Activated CD8-positive, alpha-beta memory T cell treated with anti-CD3 and anti-CD28 coated beads, Interleukin-2, amount 50 U/mL, for 24 hours (primary cell): Measurements from ENCODE around the gene CPNE9.
"Not testable (repeated sequence)": the region's sequence is repeated elsewhere in the genome, so short reads cannot be mapped to it uniquely, and the experiment has no call there.

Source experiments
- DNase-seq: peaks from one replicate; pipeline ENCODE4 v3.0.0-alpha.2; 2020; ENCODE audit errors: extremely low read depth

Gene CPNE9

DNA sequence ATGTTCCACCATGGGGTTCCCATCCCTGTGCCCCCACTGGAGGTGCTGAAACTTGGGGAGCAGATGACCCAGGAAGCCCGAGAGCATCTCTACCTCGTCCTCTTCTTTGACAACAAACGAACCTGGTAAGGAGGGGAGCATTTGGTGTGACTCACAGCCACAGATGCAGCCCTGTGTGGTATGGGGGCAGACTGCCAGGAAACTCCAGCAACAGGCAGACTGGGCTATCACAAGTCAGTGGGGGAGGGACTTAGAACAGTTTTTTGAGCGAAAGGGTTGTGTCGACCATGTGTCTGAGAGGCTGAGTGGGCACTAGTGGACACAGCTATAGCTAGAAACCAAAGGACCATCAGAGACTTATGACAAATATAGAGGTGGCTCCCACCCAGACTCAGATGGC is 42.7 kb downstream of the CPNE9 start:
- DNase-seq: no peak

DNA sequence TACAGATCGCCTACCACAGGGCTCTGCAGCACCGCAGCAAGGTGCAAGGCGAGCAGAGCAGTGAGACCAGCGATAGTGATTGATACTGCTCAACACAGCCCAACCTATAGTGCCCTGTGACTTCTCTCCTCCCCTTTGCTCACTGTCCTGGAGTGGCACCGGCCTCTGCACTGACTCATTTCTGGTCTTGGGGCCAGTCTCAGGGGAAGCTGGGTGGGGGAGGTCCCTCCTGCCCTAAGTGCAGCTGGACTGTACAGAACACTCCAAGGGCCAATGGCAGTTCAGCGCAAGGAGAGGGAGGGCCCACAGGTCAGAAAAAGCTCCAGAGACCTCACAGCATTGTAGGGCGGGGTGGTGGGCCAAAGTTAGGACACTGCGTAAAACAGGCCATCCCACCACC is 43.6 kb downstream of the CPNE9 start:
- no peak for DNase-seq

DNA sequence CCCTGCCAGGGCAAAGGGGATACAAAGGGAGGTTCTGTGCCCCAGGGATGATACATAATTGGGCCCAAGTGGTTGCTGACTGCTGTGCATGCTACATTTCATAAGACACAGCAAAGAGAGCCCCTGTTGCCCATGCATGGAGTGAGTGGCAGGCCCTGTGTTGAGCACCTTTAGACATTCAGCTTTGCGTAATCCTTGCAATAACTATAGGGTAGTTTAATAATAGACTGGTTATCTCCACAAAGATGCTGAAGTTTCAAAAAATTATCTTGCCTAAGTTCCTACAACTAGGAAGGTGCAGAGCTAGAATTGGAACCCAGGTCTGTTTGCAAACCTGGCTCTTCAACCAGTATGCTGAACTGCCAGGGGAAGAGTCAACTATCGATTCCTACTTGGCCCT is 44.4 kb downstream of the CPNE9 start:
- DNase-seq: no peak

DNA sequence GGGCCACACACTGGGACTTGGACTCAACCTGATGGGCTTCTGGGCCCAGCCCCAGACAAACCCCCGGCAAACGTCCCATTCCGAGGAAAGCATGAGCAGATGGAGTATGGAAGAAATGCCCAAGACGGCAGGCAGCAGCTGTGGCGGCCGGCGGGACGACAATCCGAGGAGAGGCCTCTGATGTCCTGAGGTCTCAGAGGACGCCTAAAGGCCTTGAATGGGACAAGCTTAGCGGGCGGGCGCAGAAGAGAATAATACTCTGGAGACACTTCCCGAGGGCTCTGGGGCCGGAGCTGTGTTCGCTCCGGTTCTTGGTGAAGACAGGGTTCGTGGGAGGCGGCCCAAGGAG is 45.6 kb downstream of the CPNE9 start:
- no peak for DNase-seq

DNA sequence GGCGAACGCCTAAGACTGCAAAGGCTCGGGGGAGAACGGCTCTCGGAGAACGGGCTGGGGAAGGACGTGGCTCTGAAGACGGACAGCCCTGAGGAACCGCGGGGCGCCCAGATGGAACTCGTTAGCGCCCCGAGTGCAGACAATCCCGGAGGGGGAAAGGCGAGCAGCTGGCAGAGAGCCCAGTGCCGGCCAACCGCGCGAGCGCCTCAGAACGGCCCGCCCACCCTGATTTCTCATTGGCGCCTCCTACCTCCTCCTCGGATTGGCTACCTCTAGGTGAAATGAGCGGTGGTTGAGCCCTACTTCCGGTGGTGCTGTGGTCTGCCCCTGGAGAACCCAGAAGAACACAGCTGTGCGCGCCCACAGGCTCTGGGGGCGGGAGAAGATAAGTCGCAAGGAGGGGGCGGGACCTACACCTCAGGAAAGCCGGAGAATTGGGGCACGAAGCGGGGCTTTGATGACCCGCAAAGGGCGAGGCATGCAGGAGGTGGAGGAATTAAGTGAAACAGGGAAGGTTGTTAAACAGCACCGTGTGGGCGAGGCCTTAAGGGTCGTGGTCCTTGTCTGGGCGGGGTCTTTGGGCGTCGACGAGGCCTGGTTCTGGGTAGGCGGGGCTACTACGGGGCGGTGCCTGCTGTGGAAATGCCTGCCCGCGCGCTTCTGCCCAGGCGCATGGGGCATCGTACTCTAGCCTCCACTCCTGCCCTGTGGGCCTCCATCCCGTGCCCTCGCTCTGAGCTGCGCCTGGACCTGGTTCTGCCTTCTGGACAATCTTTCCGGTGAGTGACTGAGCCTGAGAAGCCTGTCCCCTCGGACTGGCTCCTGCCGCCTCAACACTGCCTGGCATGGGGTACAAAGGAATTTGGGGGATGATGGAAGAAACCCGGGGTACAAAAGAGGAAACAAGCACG is 46.3 kb downstream of the CPNE9 start, which contains the start of gene OGG1:
OGG1 (plus strand) TSS at position 308 of the 911 bp plus-strand sequence; CDS start at position 643, 335 bp downstream.
- DNase-seq: peak; percentile 92

DNA sequence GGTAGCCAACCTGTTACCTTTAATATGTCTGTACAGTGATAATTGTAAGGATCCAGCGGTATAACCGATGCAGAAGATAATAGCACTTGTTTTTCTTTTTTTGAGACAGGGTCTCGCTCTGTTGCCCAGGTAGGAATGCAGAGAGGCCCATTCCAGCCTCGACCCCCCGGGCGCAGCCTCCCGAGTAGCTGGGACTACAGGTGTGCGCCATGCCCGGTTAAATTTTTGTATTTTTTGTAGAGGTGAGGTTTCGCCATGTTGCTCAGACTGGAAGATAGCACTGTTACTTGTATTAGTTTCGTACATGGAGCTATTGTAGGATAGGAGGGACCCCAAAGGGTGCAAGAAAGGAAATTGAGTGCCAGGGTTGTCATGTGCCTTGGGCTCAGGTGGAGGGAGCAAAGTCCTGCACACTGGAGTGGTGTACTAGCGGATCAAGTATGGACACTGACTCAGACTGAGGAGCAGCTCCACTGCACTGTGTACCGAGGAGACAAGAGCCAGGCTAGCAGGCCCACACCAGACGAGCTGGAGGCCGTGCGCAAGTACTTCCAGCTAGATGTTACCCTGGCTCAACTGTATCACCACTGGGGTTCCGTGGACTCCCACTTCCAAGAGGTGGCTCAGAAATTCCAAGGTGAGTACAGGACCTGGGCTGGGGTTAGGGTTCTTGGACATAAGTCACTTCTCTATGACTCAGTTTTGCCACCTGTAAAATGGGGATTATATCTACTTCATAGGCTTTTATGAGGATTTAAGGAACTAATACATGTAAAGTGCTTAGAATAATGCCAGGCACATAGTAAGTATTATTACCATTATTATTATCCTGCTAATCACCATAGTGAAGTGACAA is 47.2 kb downstream of the CPNE9 start:
- DNase-seq: no peak

DNA sequence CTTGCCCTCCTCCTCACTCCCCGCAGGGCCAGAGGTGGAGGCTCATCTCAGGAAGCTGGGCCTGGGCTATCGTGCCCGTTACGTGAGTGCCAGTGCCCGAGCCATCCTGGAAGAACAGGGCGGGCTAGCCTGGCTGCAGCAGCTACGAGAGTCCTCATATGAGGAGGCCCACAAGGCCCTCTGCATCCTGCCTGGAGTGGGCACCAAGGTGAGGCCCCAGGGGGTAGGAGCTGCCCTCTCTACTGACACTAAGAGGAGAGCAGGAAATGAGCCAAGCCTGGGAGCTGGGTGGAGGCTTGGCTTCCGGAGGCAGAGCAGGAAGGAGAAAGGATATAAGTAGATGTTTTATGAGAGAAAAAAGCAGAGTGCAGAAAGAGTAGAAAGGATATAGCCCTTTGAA is 51.0 kb downstream of the CPNE9 start:
- no peak for DNase-seq

DNA sequence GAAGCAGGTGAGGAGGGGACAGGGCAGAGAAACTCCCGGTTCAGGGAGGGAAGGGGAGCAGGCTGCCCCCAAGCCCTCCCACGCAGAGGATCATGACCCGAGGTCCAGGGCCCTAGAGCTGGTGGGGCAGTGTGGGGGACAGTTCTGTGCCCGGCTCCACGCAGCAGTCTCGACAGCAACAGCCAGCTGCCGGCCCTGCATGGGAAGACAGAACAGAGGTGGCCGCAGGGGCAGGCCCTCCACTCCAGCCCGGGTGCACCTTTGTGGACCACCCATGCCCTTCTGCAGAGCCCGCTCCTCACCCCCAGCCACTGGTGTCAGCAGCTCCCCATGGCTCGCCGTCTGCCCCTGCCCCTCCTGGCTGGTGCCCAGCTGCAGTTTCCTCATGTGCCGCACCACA is 53.8 kb downstream of the CPNE9 start:
- DNase-seq: no peak

DNA sequence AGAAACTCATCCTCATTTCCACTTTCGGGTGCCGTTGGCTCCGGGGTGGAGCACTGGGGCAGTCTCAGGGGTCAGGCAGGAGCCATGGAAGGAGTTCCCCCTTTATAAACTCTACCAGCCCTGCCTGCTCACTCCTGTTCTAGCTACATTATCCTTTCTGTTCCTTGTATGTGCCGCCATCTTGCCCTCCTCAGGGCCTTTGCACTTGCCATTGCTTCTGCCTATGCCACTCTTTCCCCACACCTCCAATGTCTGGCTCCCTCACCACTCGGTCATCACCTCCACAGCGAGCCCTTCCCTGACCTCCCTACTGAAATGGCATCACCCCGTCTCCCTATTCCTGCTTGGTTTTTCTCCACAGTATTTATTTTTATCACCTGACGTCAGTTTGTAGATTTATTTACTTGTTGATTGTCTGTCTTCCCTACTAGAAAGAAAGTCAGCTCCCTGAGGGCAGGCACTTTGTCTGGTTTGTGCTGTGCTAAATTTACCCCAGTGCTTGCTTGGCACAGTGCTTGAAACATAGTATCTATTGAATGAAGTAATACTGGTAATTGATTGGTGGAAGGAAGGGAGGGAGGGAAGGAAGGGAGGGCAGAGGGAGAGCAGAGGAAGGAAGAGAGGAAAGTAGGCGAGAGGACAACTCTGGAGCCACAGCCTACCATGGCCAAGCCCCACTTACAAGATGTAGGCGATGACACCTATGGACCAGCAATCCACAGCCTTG is 57.3 kb downstream of the CPNE9 start:
- no peak for DNase-seq

DNA sequence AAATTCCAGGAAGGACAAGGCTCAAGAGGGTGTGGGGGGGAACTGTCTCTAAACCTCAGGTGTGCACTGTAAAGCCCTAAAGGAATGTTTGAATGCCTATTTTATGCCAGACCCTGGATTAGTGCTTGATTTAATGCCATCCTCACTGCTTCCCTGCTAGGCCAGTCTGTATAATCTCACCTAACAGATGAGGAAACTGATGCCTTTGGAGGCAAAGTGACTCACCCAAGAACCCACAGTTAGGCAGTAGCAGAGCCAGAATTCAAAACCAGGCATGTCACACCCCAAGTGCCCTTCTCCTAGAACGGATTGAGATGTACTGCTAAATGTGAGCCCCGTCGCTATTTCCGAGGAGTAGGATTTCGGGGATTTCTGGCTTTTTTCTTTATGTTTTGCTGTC is 58.3 kb downstream of the CPNE9 start:
- DNase-seq: no peak

DNA sequence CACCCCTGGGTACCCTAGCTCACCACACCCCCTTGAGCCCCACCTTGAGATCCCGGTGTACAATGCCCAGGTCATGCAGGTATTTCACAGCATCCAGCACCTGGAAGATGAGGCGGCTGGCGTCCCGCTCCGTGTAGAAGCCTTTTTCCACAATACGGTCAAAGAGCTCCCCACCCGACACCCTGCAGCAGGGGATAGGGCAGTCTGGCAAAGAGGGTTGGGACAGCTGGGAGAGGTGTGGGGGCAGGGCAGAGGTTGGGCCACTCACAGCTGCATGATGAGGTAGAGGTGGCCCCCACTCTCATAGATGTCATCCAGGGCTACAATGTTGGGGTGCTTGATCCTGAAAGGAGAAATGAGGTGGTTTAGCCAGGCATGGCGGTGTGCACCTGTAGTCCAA is 59.2 kb downstream of the CPNE9 start:
- no peak for DNase-seq

DNA sequence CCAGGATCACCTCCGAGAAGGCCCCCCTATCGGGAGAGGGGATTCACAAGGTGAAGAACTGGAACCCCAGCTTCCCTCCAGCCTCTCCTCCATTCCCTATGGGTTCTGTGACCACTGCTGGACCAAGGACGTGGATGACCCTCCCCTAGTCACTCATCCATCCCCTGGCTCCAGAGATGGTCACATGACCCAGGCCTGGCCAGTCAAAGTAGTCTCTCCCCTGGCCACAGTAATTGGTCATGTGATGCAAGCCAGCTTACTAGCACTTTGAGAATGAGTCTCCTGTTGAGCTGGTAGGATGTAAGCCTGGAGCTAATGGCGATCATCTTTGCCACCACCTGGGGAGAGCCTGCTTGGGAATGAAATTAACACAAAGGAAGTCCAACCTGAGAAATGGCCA is 62.2 kb downstream of the CPNE9 start:
- no peak for DNase-seq

DNA sequence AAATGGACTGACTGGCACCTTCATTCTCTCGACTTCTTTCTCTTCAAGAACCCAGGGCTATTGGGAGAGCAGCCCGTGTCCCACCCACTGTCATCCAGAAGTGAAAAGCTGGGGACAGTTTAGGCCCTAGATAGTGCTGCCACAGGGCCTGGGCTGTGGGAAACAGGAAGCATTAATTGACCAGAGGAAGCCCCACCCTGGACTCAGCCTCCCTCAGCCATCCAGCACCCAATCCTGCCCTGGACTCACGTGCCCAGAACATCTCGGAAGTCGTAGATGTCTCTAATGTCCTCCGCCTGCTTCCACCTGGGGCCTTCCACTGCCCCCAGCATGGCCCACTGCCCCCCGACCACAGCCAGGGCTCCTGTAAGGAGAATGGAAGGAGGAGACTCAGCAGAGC is 63.8 kb downstream of the CPNE9 start:
- no peak for DNase-seq

DNA sequence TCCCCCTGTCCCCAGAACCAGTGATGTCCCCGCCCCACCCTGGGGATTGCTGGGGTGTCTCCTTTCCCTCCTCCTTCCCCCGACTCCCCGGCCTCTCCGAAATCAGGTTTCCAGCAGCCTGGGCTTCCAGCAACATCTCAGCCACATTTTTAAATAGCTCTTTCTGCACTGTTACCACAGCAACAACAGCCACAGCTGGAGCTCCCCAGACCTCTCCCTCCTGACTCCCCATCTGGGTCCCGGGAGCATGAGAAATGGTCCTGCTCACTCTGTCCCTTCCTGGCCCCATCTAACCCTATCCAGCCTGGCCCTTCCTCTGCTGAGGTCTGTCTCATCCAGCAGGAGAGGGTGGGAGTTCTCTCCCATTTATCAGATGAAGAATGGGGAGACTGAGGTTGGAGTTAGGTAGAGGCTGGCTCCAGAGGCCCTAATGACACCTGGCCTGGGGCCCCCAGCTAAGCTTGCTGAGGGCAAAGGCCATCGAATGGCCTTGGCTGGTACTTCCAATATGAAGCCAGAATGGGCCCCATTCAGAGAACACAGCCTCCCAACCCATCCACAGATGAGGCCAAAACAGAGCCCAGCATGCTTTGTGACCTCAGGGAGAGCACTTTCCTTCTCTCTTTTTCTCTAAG is 64.6 kb downstream of the CPNE9 start:
- DNase-seq: no peak

DNA sequence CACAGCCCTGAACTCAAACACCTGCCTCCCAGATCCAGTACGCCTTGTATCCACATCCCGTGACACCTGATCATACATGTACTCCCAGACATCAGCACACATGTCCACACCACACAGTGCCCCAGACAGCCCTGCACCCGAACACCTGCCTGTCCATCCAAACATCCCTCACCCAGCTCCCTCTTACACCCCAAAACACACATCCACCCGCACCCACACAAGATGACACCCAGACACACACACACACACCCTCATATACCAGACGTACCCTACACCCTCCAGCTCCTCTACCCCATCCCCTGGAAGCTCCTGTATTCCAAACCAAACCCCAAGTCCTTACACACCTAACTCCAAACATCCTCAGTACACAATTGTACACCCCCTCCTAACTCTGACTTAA is 65.4 kb downstream of the CPNE9 start:
- DNase-seq: no peak

DNA sequence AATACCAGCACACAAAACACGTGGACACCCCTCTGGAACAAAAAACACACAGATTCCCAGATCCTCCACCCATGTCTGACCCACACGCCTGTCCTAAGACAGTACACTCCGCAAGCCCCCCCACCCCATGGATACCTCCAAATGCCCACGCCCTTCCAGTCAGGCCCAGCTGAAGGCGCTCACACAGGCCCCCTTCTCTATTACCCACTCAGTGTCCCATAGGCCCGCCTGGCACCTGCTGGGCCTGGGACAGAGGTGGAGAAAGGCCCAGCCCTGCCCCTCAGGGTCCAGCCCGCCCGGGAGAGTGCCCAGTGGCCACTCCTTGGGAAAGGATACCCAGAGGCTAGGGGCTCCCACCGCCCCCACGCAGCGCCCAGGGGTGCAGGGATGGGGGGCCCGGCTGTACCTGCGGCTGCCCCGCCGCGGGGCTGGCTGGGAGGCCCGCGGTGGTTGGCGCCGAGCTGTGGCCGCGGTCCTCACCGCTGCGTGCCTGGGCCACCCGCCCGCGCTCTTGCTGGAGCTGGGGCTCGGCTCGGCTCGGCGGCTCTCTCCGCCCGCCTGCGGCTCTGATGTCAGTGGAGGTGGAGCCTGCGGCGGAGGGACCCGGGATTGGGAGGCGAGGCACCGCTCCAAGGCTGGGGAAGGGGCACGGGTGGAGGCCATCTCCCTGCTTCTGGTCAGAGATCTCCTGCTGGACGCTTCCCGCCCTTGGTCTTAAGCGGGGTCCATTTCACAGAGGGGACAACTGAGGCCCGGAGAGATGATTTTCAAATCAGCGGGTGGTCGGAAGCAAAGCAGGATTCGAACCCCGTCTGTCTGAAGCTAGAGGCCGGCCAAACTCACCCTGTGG is 66.0 kb downstream of the CPNE9 start, which contains the start of gene CAMK1:
CAMK1 (minus strand) TSS at position 522 of the 850 bp plus-strand sequence. CDS start 2,198 bp downstream, outside the sequence.
- DNase-seq: no peak

DNA sequence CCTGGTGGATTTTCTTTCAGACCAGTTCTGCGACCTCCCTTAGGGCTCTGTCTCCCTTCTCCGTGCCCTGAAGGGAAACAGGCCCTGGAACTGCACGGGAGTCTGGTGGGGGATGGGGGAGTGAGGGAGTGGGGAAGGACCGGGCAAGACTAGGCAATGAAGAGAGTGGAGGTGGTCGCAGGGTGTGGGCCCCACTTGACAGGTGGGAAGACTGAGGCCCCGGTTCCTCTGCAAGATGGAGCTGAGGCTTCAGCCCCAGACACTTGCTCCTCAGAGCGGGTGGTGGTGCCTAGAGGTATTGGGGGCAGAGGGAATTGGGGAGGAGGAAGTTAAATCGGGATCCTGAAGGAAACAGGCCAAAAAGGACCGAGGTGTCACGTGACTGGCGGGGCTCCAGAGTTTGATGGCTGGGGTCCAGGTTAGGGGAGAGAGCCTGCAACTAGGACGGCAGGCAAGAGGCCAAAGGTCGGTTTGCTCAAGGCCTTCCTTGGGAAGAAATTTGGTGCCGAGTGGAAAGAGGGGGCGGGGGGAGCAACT is 66.7 kb downstream of the CPNE9 start:
- no peak for DNase-seq

DNA sequence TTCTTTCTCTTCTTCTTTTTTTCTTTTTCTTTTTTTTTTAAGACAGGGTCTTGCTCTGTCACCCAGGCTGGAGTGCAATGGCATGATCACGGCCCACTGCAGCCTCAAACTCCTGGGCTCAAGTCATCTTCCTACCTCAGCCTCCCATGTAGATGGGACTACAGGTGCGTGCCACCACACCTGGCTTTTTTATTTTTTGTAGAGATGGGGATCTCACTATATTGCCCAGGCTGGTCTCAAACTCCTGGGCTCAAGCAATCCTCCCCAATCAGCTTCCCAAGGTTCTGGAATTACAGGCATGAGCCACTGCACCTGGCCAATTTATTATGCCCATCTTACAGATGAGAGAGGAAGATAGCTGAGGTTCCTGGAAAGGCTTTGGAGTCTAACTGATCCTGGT is 67.4 kb downstream of the CPNE9 start:
- DNase-seq: not testable (repeated sequence)

DNA sequence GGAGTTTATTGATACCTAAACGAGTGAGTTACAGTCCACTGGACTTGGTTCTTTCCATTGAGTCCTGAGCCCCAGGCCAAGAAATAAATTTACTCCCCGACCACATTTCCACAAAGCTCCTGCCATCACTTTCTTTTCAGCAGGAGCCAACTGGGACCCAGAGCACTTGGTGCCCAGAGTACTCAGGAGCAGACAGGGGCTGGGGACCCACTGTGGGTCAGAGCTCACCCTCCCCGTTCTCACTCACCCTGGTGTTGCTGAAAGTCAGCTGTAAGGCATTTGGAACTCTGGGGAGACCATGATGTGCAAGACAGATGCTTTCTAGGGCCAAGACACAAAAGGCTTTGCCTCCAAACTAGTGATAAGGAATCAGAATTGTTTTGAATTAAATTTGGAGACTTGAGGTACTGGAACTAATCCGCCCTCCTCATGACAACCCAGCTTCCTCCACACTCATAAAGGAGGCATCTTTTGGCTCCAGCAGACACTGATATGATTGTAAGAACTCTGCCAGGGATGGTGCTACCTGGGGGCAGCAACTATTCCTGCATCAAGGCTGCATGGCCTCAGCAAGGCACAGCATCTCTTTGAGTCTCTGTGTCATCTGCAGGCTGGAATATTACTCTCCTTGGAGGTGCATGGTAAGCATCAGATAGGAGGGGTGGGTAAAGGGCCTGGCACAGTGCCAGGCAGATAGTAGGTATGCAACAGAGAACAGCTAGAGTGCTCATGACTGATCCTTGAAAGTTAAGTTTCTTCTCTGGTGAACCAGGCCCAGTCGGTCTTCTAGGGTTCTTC is 73.5 kb downstream of the CPNE9 start:
- DNase-seq: no peak

DNA sequence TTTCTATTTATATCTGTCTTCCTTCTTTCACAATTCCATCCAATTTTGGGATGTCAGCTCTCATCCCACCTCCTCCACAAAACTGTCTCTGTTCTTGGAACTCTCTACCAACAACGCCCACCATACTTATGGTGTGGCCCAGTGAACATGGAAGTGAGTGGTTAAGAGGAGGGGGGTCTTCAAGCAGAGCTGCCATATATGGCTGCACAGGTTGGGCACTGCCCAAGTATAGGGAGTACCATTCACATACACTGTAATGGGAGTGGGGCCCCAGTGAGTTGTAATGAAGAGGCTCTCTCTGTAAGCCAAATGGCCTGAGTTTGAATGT is 74.0 kb downstream of the CPNE9 start:
- no peak for DNase-seq
